Astrocyte (in vitro differentiated cells and primary cell): Measurements from ENCODE around the gene IMMP2L. TPM values are rescaled to one million over a fixed set of nuclear protein-coding genes. Genes with fewer than 3 reads are reported as not detected.

Experiments used
- DNase-seq: peaks from one replicate; pipeline ENCODE4 v3.0.0-alpha.2; 2010; ENCODE audit warnings: low read depth
- FAIRE-seq: peaks from 2 replicates; lab custom pipeline; 2011; peaks lifted over from hg19 to GRCh38; lab: Jason Lieb, UNC
- H2AFZ ChIP-seq: 2 replicates; pipeline ENCODE4 v1.6.0; 2012; ENCODE audit warnings: low read depth, low read length, inconsistent platforms
- H3K27ac ChIP-seq: 2 replicates; pipeline ENCODE4 v1.5.1; 2011; ENCODE audit warnings: low read depth, low read length, inconsistent platforms
- H3K27me3 ChIP-seq: 2 replicates; pipeline ENCODE4 v1.6.0; 2011; ENCODE audit warnings: low read length, inconsistent platforms; ENCODE audit not compliant: insufficient read depth
- H3K36me3 ChIP-seq: 2 replicates; pipeline ENCODE4 v1.5.1; 2011; ENCODE audit warnings: low read length, inconsistent platforms; ENCODE audit not compliant: insufficient read depth
- H3K4me1 ChIP-seq: 2 replicates; pipeline ENCODE4 v1.5.1; 2011; ENCODE audit warnings: low read length, inconsistent platforms; ENCODE audit not compliant: insufficient read depth
- H3K4me2 ChIP-seq: 2 replicates; pipeline ENCODE4 v1.6.0; 2012; ENCODE audit warnings: low read length, inconsistent platforms
- H3K4me3 ChIP-seq: 2 replicates; pipeline ENCODE4 v1.5.1; 2011; ENCODE audit warnings: low read depth, mild to moderate bottlenecking, low read length, inconsistent platforms; ENCODE audit not compliant: insufficient read depth
- H3K79me2 ChIP-seq: 2 replicates; pipeline ENCODE4 v1.6.0; 2012; ENCODE audit warnings: mild to moderate bottlenecking, low read length, inconsistent platforms; ENCODE audit not compliant: insufficient read depth
- H3K9ac ChIP-seq: 2 replicates; pipeline ENCODE4 v1.6.0; 2012; ENCODE audit warnings: mild to moderate bottlenecking, low read length, inconsistent platforms
- H3K9me3 ChIP-seq: 2 replicates; pipeline ENCODE4 v1.5.1; 2012; ENCODE audit warnings: low read depth, mild to moderate bottlenecking, low read length, inconsistent platforms; ENCODE audit not compliant: insufficient read depth
- H4K20me1 ChIP-seq: 2 replicates; pipeline ENCODE4 v1.6.0; 2012; ENCODE audit warnings: low read length, inconsistent platforms; ENCODE audit not compliant: insufficient read depth
- H3K27ac Mint-ChIP-seq: one replicate; pipeline ENCODE4 v1.8.0; 2021; ENCODE audit warnings: mild to moderate bottlenecking, mixed read lengths; ENCODE audit not compliant: unreplicated experiment
- H3K27me3 Mint-ChIP-seq: one replicate; pipeline ENCODE4 v1.8.0; 2021; ENCODE audit warnings: low read depth, mixed read lengths; ENCODE audit not compliant: unreplicated experiment
- H3K36me3 Mint-ChIP-seq: one replicate; pipeline ENCODE4 v1.8.0; 2021; ENCODE audit warnings: low read depth, mixed read lengths; ENCODE audit not compliant: unreplicated experiment
- H3K4me1 Mint-ChIP-seq: one replicate; pipeline ENCODE4 v1.8.0; 2021; ENCODE audit warnings: low read depth, mixed read lengths; ENCODE audit not compliant: unreplicated experiment
- H3K4me3 Mint-ChIP-seq: one replicate; pipeline ENCODE4 v1.8.0; 2021; ENCODE audit warnings: mild to moderate bottlenecking, moderate library complexity, mixed read lengths; ENCODE audit not compliant: unreplicated experiment
- H3K9me3 Mint-ChIP-seq: one replicate; pipeline ENCODE4 v1.8.0; 2021; ENCODE audit warnings: mild to moderate bottlenecking, mixed read lengths; ENCODE audit not compliant: unreplicated experiment
- EZH2 ChIP-seq: IDR thresholded peaks from 2 replicates; pipeline ENCODE4 v1.6.1; 2012; ENCODE audit warnings: mild to moderate bottlenecking, low read length, inconsistent platforms; ENCODE audit not compliant: insufficient read depth
- total RNA-seq: library from RNA; stranded (reverse); gene quantifications from 2 replicates; pipeline ENCODE4 v1.2.1, GENCODE V29; 2021
- TF ChIP-seq, protein P1 (sequence below): IDR thresholded peaks from 2 replicates; pipeline ENCODE4 v1.5.1; 2011; ENCODE audit warnings: low read depth, mild to moderate bottlenecking, inconsistent platforms, low read length, moderate library complexity; ENCODE audit not compliant: insufficient read depth

Gene IMMP2L
- total RNA-seq, 1 donor from 2014 or later, result 13.8 TPM

- no peak overlapping the region for H3K4me3 Mint-ChIP-seq
- Histone ChIP-seq H2AFZ (no peak overlapping the region), H3K9me3 (no peaks in the 10 kb centered on the region), H3K4me2 (peak overlapping the region; percentile 25), H3K9ac (no peak overlapping the region), H3K27me3 (no peaks in the 10 kb centered on the region), H3K36me3 (no peaks in the 10 kb centered on the region), H4K20me1 (no peaks in the 10 kb centered on the region), H3K27ac (no peak overlapping the region), H3K79me2 (no peaks in the 10 kb centered on the region), H3K4me3 (no peak overlapping the region), H3K4me1 (peaks cover 5% of the 10 kb centered on the region)
- no peaks in the 10 kb centered on the region for H3K36me3 Mint-ChIP-seq
- TF ChIP-seq EZH2, result no peak
- TF ChIP-seq, protein P1, sequence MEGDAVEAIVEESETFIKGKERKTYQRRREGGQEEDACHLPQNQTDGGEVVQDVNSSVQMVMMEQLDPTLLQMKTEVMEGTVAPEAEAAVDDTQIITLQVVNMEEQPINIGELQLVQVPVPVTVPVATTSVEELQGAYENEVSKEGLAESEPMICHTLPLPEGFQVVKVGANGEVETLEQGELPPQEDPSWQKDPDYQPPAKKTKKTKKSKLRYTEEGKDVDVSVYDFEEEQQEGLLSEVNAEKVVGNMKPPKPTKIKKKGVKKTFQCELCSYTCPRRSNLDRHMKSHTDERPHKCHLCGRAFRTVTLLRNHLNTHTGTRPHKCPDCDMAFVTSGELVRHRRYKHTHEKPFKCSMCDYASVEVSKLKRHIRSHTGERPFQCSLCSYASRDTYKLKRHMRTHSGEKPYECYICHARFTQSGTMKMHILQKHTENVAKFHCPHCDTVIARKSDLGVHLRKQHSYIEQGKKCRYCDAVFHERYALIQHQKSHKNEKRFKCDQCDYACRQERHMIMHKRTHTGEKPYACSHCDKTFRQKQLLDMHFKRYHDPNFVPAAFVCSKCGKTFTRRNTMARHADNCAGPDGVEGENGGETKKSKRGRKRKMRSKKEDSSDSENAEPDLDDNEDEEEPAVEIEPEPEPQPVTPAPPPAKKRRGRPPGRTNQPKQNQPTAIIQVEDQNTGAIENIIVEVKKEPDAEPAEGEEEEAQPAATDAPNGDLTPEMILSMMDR, result no peak
- DNase-seq, result peak; percentile 56
- H3K27ac Mint-ChIP-seq, result no peak overlapping the region
- H3K4me1 Mint-ChIP-seq, result peaks cover 6% of the 10 kb centered on the region
- no peak for FAIRE-seq
- H3K9me3 Mint-ChIP-seq, result no peaks in the 10 kb centered on the region
- H3K27me3 Mint-ChIP-seq, result no peaks in the 10 kb centered on the region
These were observed 639.4 kb downstream of the IMMP2L start for GRCh38 chr7:110922906-110923305.

DNA sequence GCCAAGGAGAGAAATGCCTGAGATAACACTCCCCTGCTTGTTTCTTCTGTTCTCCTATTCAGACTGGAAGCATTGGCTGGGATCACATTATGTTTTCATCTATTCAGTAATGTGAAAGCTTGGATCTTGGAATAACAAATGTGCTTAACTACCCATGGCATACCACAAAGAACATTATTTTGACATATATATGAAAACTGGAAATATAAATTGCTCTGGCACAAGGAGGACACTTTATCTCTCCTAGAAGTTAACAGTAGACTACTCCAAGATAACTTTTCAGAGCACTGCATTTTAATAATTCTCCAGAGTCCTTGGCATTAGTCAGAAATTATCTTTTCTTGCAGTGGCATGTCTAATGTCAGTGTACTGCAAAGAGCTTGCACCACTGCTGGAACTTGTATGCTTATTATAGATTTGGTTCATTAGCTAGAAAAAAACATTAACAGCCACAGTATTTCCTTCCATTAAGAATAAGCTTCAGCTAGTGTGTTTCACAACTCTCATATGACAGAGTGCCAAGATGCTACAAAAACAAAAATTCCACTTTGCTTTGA is 640.6 kb downstream of the IMMP2L start:
- Mint-ChIP-seq H3K36me3 (no peaks in the 10 kb centered on the region), H3K27ac (no peak overlapping the region), H3K4me1 (peaks cover 6% of the 10 kb centered on the region), H3K4me3 (no peak overlapping the region), H3K27me3 (no peaks in the 10 kb centered on the region), H3K9me3 (no peaks in the 10 kb centered on the region)
- Histone ChIP-seq H3K27me3 (no peaks in the 10 kb centered on the region), H3K79me2 (no peaks in the 10 kb centered on the region), H3K36me3 (no peaks in the 10 kb centered on the region), H3K4me3 (no peak overlapping the region), H4K20me1 (no peaks in the 10 kb centered on the region), H3K27ac (no peak overlapping the region), H3K9me3 (no peaks in the 10 kb centered on the region), H3K4me2 (no peak overlapping the region), H2AFZ (no peak overlapping the region), H3K4me1 (peaks cover 5% of the 10 kb centered on the region), H3K9ac (no peak overlapping the region)
- TF ChIP-seq, protein P1, result no peak
- TF ChIP-seq EZH2, result no peak
- DNase-seq (peak; percentile 36), FAIRE-seq (no peak)

DNA sequence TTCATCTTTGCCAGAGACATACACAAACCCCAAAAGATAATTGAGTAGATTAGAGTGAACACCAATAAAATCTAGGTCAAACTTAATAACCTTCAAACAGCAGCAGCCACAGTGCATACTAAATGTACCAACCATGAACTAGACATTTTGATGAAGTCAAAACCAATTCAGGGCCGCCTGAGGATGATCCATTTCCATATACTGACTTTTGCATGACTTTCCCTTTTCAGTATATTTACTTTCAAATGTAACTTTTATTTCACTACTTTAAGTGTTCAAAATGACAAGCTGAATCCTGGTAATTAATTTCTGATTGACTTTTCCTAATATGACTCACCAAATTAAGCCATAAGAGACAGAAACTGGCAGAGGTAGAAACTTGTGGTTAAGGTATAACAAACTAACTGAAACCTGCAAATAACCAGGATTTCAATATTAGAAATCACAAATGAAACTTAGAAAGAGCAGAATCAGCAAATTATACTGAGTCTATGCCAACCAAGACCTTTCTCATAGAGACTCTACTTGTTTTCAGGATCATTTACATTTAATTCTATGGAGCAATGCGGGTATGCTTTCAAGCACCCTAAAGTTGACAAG is 643.2 kb downstream of the IMMP2L start:
- Histone ChIP-seq H3K9ac (no peak overlapping the region), H3K79me2 (no peaks in the 10 kb centered on the region), H3K27ac (no peak overlapping the region), H3K9me3 (no peaks in the 10 kb centered on the region), H3K4me3 (no peak overlapping the region), H3K27me3 (no peaks in the 10 kb centered on the region), H4K20me1 (no peaks in the 10 kb centered on the region), H3K4me2 (no peak overlapping the region), H3K4me1 (peaks cover 5% of the 10 kb centered on the region), H3K36me3 (no peaks in the 10 kb centered on the region), H2AFZ (no peak overlapping the region)
- TF ChIP-seq, protein P1, result no peak
- no peak for TF ChIP-seq EZH2
- FAIRE-seq (no peak), DNase-seq (no peak)
- Mint-ChIP-seq H3K4me3 (no peak overlapping the region), H3K4me1 (peaks cover 6% of the 10 kb centered on the region), H3K36me3 (no peaks in the 10 kb centered on the region), H3K27ac (no peak overlapping the region), H3K27me3 (no peaks in the 10 kb centered on the region), H3K9me3 (no peaks in the 10 kb centered on the region)
